GM19397 (cell line): Measurements from ENCODE around the gene CDH23.

Experiments used
- ATAC-seq: cut with Tn5 transposase; IDR thresholded peaks from one replicate; pipeline ENCODE4 v1.9.1; 2021; ENCODE audit warnings: mild to moderate bottlenecking, moderate library complexity; ENCODE audit not compliant: unreplicated experiment

CDH23 gene

DNA sequence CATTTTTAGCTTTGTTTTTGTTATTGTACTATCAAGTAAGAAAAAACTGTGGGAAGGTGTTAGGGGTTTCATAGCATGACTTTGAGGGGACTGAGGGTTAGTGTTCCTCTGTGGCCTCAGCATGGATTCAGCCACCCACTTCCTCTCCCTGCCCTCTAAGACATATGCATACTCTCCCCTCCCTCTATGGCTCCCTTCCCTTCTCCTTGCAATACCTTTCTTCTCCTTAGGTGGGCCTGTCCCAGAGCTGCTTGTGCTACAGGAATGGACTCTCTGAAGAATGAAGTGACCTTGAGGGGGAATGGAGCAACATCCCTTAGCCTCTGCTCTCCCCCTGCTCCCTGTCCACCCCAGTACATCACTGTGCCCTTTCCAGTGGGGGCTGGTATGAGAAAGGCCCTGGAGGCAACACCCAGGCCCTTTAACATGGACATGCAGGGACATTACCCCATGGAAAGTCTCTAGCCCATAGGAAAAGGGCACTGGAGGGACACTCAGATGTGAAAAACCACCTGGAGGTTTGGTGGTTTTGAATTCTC is 22.4 kb downstream of the CDH23 start:
- ATAC-seq: no peak

DNA sequence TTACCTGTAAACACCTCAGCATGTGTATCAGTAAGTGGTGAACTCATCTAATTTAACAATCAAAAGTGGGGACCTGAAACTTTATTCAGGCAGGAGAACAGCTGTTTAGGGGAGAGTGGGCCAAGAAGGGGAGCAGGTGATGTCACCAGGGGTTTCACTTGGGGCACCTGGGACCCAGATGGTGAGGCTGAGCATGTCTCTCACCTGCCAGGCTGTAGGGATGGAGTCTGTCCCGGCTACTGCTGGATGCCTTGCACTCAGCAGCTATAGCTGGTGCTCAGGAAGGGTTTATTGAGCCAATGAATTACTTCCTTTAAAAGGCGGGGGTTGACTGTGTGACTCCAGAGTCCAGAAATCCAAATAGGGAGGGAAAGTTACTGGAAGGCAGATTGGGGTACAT is 23.0 kb downstream of the CDH23 start:
- no peak for ATAC-seq

DNA sequence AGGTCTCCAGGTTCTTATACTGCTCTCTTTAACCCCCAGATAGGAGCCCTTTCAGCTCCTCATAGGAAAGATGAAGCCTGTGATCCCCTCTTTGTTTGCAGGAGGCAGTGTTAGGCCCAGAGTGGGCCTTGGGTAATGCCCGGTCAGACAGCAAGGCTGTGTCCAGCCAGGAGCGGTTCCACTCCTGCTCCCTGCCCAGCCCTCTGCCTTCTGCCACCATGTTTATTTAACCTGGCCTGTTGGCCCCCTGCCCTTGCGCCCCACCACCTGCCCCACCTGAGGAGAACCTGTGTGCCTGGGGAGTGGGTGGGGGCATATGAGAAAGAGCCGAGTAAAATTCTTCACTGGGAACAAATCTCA is 24.3 kb downstream of the CDH23 start:
- ATAC-seq: no peak

DNA sequence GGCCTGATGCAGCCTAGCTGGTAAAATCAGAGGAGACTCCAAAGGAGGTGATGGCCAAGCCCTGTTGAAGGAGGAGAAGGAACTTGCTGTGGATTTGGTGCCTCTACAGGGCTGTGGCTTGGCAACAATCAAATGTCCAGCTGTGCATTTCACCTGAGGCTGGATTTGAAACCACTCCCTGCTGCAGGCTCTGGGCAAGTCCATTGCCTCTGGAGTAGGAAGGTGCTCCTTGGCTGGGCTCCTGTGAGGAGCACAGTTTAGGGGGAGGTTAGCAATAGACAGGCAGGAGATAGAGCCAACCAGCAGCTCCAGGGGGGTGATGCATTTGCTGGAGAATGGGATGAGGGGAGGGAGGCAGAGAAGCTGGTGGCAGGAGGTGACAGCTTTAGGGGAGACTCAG is 26.5 kb downstream of the CDH23 start:
- no peak for ATAC-seq

DNA sequence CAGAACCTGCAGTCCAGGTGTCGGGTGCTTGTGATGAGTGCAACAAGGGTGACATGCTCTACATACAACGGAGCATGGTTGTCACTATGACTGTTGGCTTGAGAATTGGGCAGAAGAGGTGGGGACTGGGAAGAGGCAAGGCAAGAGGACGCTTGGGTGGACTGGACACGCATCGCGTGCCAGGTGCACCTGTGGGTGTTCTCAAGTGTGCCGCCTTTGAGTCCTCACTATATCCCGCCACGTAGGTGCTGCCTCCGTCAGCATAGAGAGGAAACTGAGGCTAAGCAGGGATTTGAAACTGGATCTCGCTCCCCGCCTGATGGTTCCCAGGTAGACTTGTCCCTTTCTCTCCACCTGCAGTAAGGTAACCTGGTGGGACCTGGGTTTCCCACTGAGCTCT is 27.2 kb downstream of the CDH23 start:
- no peak for ATAC-seq

DNA sequence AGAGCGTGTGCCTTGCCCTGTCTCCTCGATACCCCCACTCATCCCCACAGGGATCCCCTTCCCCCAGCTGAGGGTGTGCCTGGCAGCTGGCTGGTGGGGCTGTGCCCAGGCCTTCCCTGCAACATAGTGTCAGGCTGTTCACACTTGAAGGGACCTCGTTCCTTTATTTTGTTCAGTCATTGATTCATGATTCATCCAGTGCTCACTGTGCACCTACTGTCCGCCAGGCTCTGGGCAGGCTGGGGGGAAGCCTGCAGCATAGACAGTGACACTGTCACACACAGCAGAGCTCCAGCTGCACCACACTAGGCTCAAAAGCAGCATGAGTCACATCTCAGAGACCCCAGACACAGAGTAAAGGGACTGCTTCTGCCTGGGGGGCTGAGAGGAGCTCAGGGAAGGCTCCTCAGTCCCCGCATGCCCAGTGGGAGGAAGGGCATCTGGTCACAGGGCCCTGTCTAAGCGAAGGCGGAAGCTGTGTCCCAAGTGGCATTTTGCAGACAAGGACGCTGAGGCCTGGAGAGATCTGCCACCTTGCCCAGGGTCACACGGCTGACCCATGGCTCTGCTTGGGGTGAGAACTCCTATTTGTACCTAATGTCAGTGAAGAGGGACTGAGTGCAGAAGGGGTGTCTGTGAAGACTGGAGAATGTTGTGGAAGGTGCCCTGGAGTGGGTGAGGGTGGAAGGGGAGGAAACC is 27.9 kb downstream of the CDH23 start:
- no peak for ATAC-seq

DNA sequence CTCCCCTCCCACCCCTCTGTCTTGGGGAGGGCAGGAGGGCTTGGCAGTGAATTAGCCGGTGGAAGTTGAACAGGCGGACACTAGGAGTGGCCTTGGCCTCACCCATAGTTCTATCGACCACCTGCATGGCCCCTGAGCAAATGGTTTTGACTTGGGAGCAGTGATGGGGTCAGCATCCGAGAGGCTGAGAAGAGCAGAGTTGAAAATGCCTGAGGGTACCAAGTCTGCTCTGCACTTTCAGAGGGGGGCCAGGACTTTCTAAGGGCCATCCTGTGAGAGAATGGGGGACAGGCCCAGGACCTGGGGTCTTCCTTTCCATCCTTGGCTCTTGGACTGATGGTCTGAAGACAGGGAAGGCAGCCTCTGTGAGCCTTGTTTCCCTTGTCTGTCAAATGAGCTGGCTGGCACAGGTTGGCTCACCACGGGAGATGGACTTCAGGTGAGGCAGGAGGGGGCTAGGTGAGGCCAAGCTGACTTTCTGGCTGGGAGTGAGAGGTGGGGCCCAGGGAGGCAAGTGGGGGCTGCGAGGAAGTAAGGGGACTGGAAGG is 29.4 kb downstream of the CDH23 start:
- no peak for ATAC-seq

DNA sequence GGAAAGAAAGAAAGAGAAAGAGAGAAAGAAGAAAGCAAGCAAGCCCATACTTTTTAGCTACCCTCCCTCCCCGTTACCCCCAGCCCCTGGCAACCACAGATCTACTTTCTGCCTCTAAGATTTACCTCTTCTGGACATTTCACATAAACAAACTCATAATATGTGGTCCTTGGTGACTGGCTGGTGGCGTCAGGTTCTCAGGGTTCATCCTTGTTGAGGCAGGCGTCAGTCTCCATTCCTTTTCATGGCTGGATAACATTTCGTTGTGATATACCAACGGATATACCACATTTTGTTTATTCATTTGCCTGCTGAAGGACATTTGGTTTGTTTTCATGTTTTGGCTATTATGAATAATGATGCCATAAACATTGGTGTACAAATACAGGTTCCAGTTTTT is 30.5 kb downstream of the CDH23 start:
- ATAC-seq: no peak

DNA sequence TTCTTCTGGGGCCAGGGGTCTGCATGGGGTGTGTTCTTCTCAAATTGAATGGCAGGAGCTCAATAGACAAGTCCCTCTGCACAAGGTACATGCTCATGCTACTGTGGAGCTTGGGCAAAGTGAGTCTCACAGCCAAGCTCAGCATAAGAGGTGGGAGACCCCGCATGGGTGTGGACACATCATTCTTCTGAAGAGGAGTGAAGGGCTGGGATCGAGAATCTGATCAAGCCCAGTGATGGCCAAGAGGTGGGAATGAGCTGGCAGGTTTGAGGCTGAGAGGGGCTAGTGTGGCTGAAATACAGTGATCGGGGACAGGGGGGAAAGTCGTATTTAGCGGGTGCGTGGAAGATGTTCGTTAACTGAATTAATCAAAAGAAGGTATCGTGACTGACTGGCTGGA is 32.6 kb downstream of the CDH23 start:
- ATAC-seq: no peak

DNA sequence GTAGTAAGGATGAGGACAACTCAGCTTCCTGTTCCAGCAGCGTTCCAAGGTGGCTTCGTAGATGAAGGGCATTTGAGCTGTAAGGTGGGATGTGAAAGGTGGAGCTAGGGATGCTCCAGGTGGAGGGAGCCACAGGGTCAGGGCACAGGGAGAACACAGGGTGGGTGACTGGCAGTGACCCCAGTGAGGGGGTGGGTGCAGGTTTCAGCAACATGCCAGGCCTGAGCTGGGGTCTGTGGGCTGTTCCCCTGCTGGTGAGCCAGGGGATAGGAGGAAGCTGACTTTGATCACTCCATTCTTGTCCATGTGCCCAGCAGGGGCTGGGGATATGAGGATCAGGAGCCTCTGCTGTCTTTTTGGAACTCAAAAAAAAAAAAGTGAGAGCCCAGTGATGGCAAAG is 33.2 kb downstream of the CDH23 start:
- ATAC-seq: no peak

DNA sequence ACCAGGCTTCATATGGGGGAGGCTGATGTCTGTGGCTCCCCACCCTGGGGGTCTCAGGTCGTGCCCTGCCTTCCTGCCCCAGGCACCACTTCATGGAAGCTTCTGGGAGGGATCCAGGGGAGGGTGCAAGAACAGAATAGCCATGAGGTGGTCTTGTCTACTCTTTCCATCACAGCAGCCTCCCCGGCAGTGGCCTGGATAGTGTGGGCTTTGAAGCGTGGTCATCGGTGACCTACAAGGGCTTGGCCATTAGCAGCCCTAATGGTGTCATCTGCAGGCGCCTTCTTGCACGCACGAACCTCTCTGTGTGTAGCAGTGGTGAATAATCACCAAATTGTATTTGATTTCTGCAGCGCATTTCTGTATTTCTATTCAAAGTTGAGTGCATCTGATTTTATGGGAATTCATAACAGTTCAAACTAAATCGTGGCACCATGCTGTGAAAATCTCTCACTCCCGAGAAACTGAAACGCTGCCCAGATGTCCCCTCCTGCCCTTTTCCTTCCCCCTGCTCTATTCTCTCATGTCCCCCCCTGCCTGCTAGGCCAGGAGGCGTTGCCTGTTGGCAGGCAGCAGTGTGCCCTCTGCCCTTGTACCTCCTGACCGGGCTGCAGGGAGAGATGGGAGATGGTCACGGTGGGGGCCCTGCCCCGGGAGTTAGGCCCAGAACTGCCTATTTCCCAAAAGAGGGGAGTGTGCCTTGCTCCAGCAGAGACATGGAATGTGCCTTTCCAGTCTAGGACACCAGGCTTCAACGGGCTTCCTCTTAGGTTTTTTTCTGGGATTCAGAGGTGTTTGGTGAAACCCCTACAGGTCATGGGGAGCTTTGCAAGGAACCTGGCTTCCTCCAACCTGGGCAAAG is 34.8 kb downstream of the CDH23 start:
- ATAC-seq: no peak

DNA sequence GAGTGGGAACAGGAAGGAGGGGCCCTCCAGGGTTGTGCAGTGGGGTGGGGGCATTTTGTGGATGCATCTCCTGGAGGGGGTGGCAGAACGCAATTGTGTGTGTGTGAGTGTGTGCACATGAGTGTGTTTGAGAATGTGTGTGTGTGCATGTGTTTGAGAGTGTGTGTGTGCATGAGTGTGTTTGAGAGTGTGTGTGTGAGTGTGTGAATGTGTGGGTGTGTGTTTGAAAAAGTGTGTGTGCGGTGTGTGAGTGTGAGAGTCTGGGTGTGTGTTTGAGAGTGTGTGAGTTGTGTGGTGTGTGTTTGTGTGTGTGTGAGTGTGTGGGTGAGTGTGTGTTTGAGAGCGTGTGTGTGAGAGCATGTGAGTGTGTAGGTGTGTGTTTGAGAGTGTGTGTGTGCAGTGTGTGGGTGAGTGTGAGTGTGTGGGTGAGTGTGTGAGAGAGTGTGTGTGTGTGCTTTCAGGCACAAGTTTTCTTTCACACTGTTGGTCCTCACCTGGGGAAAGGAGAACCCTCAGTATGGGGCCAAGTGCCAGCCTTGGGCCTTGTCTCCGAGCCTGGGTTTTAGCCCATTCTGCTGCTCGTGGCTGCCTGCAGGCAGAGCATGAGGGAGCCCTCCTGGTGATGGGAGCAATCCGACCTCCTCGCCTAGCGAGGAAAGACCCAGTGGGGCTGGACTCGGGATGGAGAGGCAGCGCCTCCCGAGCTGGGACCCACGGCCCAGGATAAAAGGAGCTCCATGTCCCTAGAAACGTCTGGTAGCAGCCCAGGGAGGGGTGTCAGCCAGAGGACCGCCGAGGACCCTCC is 35.6 kb downstream of the CDH23 start:
- ATAC-seq: no peak

DNA sequence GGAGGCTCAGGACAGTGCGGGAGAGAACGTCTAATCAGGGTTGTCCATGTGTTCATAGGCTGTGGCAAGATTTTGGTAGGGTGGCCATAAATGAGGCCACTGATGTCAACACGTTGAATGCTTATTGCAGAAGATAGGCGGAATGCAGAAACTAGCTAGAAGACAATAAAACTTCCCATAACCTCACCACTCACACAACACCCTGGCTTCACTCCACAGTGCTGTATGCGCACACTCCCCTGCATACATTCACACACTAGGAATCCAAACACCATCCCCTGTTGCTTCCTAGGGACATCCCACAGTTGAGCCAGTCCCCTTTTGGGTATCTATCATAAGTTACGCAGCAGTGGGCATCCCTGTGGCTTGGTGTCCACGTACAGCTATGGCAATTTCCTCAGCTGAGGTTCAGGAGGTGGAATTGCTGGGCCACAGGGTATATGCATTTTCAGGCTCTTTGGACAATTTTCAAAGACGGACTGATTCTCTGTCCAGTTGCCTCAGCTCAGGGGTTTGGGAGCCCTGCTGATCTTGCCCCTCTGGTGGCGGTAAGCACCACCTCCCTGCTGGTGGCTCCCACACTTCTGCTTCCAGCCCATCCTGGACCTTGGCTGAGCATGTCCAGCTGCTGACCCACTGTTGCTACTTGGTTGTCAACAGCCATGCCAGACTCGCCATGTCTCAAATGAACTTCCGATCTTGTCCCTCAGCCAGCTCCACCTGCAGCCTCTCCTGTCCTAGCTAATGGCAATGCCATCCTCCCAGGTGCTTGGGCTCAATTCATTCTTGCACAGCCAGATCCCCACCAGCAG is 36.4 kb downstream of the CDH23 start:
- no peak for ATAC-seq

DNA sequence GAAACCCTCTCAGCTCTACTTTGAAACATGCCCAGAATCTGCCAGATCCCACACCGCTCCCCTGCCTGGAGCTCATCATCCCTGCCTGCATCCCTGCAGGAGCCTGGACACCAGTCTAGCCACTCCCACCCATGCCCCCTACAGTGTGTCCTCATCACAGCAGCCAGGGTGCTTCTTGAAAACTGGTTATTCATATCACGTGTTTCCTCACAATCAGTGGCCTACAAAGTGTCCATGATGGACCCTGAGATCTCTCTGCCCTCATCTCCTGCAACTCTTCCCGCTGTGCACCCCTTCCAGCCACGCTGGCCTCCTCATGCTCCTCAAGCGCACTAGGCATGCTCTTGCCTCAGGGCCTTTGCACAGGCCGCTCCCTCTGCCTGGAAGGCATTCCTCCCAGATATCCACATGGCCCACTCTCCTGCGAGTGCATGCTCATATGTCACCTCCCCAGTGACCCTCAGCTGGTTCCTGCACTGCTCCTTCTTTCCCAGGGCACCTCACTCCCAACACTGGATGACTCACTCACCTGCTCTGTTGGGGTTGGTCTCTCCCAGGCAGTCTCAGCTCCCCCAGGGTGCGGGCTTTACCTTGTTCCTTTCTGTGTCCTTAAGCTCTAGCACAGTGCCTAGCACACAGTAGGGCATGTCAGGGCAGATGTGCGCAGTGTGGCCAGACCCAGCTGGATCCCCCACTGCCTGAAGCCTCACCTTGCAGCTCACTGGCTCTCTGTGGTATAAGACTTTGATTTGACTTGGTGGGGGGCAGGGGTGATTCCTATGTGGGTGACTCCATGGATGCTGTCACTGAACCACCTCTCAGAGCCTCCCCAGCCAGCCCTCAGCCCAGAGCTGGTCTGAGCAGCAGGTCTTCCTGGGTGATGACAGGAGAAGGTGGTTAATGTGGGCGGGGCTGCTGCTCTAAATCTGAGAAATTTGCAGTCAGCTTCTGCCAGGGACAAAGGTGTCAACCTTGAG is 37.3 kb downstream of the CDH23 start:
- no peak for ATAC-seq

DNA sequence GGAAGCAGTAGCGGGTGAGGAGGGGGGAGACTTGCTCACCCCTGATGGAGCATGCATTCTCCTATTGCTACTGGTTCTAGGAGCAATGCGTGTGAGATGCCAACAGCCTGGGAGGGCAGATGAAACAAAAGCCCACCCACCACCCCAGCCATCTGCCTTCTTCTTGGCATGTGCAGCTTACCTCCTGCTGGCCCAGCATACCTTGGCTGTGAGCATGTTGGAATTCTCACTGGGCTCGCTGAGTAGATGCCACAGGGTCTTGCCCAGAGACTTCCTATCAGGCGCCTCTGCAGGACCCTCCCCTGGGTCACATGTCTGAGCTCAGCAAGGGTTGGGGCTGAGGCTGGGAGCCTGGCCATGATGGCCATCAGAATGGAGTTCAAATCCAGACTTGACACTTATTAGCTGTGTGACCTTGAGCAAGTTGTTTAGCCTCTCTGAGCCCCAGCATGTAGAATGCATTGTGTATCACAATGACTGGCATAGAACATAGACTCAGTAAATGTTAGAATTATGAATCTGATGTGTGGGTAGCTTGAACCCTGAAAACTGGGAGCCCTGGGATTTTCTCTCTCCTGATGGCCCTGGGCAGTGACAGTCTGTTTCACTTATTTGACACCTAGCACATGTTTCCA is 38.2 kb downstream of the CDH23 start:
- no peak for ATAC-seq

DNA sequence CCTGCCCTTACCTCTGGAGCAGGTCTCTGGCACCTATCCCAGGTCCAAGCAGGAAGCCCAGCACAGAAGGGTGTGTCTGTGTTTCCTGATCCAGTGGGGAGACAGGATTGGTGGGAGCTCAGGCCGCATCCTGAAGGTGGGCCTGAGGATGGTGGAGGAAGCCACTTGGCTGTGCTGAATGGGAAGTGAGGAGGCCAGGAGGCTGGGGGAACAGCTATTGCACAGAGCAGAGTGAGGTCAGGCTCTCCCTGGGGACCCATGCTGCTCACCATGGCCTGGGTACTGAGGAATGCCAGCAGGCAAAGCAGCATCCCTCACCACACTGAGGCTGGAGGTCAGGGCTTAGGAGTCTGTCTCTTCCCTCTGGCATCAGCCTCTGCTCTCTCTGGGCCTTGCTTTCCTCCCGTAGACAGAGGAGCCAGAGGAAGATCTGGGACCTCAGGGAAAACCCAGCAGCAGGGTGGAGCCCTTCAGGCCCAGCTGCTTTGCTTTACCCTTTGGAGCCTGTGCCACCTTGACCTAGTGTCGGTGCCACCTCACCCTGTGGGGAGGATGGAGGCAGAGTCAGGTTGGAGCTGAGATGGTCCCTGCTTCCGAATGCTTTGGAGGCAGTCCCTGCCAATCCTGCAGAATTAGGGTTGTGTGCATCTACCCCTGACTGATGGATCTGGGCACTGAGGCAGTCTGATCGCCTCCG is 39.0 kb downstream of the CDH23 start:
- no peak for ATAC-seq

DNA sequence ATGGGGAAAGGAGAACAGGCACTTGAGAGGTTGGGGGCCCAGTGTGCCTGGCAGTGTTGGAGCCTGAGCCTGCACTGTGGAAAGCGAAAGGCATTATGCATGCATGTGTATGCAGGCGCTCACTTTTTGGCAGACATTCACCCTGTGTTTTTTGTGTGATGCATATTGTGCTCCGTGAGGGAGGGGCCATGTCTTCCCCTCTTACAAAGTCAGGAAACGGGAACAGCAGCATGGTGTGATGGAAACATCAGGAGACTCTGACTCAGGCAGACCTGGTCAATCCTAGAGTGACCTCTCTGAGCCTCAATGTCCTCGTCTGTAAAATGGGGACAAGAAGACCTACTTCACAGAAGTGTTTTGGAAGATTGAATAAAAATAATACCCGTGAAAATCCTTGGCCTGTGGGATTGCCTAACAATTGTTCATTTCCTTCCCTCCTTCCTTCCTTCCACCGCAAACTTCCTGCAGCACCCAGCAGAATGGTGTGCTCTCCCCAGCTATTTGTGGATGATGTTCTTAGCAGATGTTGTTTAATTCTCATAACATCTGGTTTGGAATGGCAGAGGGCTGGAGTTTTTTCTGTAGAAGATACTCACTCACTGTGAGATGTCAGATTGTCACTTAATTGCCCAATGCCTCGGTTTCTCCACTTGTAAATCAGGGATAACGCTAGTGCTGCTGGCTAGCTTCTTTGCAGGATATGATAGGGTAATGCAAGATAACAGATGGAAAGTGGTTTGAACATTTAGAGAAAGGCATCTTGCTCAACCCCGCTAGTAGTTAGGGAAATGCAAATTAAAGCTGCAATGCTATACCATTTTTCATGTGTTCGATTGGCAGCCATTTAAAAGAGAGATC is 39.8 kb downstream of the CDH23 start:
- no peak for ATAC-seq
